Prostate gland (tissue), 2 donors: ENCODE measurements around the gene TMEM176A. TPM values are rescaled to one million over a fixed set of nuclear protein-coding genes. Genes with fewer than 3 reads are reported as not detected.
"Not testable (repeated sequence)": the region's sequence is repeated elsewhere in the genome, so short reads cannot be mapped to it uniquely, and the experiment has no call there.

Experiments used
- DNase-seq: peaks from one replicate; pipeline ENCODE4 v3.0.0-alpha.2; 2019; ENCODE audit warnings: low spot score
- H3K27ac ChIP-seq, 2 donors: fragments of 200-600 bp; sonication (generic); 2 replicates each; pipeline ENCODE4 v1.5.1; 2017 to 2019
- H3K27me3 ChIP-seq: fragments of 200-600 bp; sonication (generic); replicated peaks from 2 replicates; pipeline ENCODE4 v1.5.1; 2019; ENCODE audit not compliant: insufficient read depth
- H3K36me3 ChIP-seq, 2 donors: fragments of 200-600 bp; sonication (generic); 1 replicate in 1 of 2; 2 replicates in 1 of 2; pipeline versions ENCODE4 v1.5.1 to v1.8.1; 2017 to 2019
- H3K4me1 ChIP-seq: fragments of 200-600 bp; sonication (generic); replicated peaks from 2 replicates; pipeline ENCODE4 v1.5.1; 2019
- H3K4me3 ChIP-seq, 2 donors: fragments of 200-600 bp; sonication (generic); 2 replicates each; pipeline ENCODE4 v1.5.1; 2017 to 2019
- H3K9me3 ChIP-seq: fragments of 200-600 bp; sonication (generic); 2 replicates; pipeline ENCODE4 v1.5.1; 2017
- POLR2A ChIP-seq: fragments of 450-650 bp; IDR thresholded peaks from one replicate; pipeline ENCODE4 v1.6.1; 2016; ENCODE audit warnings: antibody characterized with exemption, mild to moderate bottlenecking
- POLR2AphosphoS5 ChIP-seq: sonication (generic); formaldehyde crosslinking; IDR thresholded peaks from one replicate; pipeline ENCODE4 v1.6.1; 2017; ENCODE audit warnings: antibody characterized with exemption
- WGBS: methylation state at CpG from one replicate; pipeline ENCODE4 v1.1.5; 2018; 5-methylcytosine and 5-hydroxymethylcytosine counted together
- intact Hi-C: fragments of 100-400 bp; cut with DNase I; formaldehyde crosslinking; loops from one replicate; pipeline ENCODE4 v1.14.2; 2022
- total RNA-seq, 2 donors: library from RNA; depleted of rRNA; stranded (reverse); fragments of >200 nt; gene quantifications; one replicate each; pipeline ENCODE4 v1.1.0, GENCODE V29; 2016
- TF ChIP-seq, protein P1 (sequence below), 4 experiments: fragments of 200-600 bp in 2 of 4; fragments of 450-650 bp in 2 of 4; sonication (generic) in 2 of 4; IDR thresholded peaks; 1 replicate in 3 of 4; 2 replicates in 1 of 4; pipeline ENCODE4 v1.5.1; 2016 to 2019; ENCODE audit warnings: antibody characterized with exemption in 4 of 4, mild to moderate bottlenecking in 2 of 4, moderate library complexity in 2 of 4

TMEM176A gene
- total RNA-seq, 2 donors from 2014 or later: 3.8 to 6.9 TPM

DNA sequence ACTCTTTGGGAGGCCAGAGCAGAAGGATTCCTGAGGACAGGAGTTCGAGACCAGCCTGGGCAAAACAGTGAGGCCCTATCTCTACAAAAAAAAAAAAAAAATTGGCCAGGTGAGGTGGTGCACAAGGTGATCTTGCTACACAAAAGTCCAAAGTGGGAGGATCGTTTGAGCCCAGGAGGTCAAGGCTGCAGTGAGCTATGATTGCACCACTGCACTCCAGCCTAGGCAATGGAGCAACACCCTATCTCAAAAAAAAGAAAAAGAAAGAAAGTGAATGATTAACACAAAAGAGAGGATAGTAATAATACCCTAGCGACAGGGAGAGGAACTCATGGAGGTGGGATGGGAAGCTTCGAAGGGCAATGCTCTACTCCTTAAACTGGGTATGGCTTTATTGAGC is 30.8 kb upstream of the TMEM176A start:
- Histone ChIP-seq H3K27me3 (no peaks in the 10 kb centered on the region), H3K36me3 (no peaks in the 10 kb centered on the region), H3K4me3 (no peak overlapping the region), H3K9me3 (no peaks in the 10 kb centered on the region), H3K27ac (no peak overlapping the region), H3K4me1 (no peaks in the 10 kb centered on the region)
- 87% methylated on average over 4 of the region's 4 CpGs for WGBS
- TF ChIP-seq POLR2AphosphoS5: no peak
- TF ChIP-seq, protein P1, sequence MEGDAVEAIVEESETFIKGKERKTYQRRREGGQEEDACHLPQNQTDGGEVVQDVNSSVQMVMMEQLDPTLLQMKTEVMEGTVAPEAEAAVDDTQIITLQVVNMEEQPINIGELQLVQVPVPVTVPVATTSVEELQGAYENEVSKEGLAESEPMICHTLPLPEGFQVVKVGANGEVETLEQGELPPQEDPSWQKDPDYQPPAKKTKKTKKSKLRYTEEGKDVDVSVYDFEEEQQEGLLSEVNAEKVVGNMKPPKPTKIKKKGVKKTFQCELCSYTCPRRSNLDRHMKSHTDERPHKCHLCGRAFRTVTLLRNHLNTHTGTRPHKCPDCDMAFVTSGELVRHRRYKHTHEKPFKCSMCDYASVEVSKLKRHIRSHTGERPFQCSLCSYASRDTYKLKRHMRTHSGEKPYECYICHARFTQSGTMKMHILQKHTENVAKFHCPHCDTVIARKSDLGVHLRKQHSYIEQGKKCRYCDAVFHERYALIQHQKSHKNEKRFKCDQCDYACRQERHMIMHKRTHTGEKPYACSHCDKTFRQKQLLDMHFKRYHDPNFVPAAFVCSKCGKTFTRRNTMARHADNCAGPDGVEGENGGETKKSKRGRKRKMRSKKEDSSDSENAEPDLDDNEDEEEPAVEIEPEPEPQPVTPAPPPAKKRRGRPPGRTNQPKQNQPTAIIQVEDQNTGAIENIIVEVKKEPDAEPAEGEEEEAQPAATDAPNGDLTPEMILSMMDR (IDR thresholded peaks at IDR 0.05): no peak
- TF ChIP-seq POLR2A: no peak
- intact Hi-C loops: no loop called here
- DNase-seq: no peak

DNA sequence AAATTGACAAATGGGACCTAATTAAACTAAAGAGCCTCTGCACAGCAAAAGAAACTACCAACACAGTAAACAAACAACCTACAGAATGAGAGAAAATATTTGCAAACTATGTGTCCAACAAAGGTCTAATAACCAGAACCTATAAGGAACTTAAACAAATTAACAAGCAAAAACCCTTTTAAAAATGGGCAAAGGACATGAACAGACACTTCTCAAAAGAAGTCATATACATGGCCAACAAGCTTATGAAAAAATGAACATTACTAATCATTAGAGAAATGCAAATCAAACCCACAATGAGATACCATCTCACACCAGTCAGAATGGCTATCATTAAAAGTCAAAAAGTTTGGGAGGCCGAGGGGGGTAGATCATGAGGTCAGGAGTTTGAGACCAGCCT is 26.4 kb upstream of the TMEM176A start:
- intact Hi-C loops, H3K27me3 ChIP-seq, H3K4me1 ChIP-seq, H3K9me3 ChIP-seq, H3K4me3 ChIP-seq, H3K36me3 ChIP-seq, H3K27ac ChIP-seq, DNase-seq: not testable (repeated sequence)
- 90% methylated on average over 1 of the region's 1 CpG for WGBS

DNA sequence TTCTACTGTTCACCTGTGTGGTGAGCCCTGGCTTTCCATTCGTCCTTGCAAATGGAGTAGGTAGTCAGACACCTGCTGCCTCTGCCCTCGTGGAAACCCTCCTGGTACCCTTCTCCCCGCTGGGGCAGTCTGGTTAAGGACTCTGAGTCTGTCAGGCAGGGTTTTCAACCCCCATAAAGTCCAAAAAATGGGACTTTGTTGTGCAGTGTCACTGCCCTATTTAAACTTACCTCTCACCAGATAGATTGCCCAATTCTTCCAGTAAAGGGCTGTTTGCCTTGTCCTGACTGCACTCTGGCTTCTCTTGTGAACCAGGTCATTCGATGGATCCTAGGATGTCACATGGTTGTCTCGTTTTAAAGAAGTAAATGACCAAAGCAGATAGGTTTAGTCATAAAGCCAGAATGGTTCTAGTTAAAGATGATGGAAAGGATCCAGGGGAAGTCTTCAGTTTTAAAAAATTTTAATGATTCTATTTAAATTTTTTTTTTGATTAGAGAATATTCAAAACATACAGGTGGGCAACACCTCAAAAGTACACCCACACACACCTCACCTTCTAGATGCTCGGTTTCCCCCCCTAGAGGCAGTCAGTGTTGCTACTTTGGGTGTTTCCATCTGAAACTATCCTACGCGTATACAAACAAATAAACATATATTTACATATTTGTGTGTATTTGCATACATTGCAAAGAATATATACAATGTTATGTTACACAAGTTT is 22.4 kb upstream of the TMEM176A start:
- H3K4me3 ChIP-seq: no peak overlapping the region
- H3K4me1 ChIP-seq: no peaks in the 10 kb centered on the region
- H3K9me3 ChIP-seq: no peaks in the 10 kb centered on the region
- TF ChIP-seq POLR2A (no peak), POLR2AphosphoS5 (no peak)
- TF ChIP-seq, protein P1 (IDR thresholded peaks at IDR 0.05): no peak
- no peak overlapping the region for H3K27ac ChIP-seq
- 50% methylated on average over 8 of the region's 8 CpGs for WGBS
- H3K36me3 ChIP-seq: no peaks in the 10 kb centered on the region
- intact Hi-C loops: loop anchor here (2.0 kb wide), 1 partner anchor 209 kb away; no protein-coding TSS in a partner anchor
- no peaks in the 10 kb centered on the region for H3K27me3 ChIP-seq
- DNase-seq: no peak

DNA sequence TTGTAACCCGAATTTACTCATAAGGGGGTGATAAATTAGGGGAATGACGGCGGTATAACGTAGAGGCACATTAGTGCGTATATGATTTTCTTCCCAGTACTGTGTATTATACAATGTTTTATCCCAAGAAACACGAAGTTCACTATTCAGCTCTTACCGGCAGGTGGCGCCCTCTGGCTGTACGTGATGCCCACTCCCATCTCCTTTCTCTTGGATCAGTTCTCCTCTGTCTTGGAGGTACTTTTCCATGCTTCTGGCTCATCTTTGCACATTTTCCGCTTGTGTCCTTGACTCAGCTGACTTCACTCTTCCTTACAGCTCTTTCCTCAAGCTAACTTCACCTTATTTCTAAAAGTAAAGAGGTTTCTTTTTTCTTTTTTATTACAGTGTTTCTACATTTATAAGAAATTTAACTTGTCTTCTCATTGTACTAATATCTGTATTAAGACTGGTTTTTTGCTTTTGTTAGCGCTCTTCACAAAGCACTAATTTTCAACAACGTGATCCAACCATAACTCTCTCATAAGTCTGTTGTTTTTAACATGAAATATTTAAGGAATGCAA is 21.7 kb upstream of the TMEM176A start:
- Histone ChIP-seq H3K27me3 (no peaks in the 10 kb centered on the region), H3K4me3 (no peak overlapping the region), H3K36me3 (no peaks in the 10 kb centered on the region), H3K27ac (no peak overlapping the region), H3K4me1 (no peaks in the 10 kb centered on the region), H3K9me3 (no peaks in the 10 kb centered on the region)
- 7% methylated on average over 12 of the region's 12 CpGs for WGBS
- TF ChIP-seq POLR2AphosphoS5: peak; percentile 44
- TF ChIP-seq, protein P1 (IDR thresholded peaks at IDR 0.05): peak; percentile 52 to 85 (median 78)
- TF ChIP-seq POLR2A: no peak
- DNase-seq: peak; percentile 67
- intact Hi-C loops: loop anchor here (2.0 kb wide), 1 partner anchor 208 kb away; no protein-coding TSS in a partner anchor

DNA sequence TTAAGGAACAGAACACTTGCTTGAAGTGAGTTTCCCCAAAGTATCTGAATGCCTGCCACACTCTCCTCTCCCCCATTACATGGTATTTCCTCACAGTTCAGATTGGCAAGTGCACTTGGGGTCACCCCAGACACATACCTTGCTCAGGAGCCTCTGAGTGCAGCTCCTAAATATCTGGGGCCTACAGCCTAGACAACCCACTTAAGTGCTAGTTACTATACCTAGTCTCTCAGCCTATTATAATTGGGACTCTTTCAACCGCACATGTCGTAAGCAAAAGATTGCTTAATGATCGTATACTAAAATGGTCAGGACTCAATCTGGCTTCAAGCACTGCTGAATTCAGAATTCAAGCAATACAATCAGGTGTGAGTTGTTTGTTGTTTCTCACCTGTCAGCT is 20.3 kb upstream of the TMEM176A start:
- Histone ChIP-seq H3K4me3 (no peak overlapping the region), H3K36me3 (no peaks in the 10 kb centered on the region), H3K9me3 (no peaks in the 10 kb centered on the region), H3K4me1 (no peaks in the 10 kb centered on the region), H3K27ac (no peak overlapping the region), H3K27me3 (no peaks in the 10 kb centered on the region)
- TF ChIP-seq, protein P1 (IDR thresholded peaks at IDR 0.05): no peak
- TF ChIP-seq POLR2A: no peak
- TF ChIP-seq POLR2AphosphoS5: no peak
- no peak for DNase-seq
- intact Hi-C loops: no loop called here
- WGBS: 78% methylated on average over 3 of the region's 3 CpGs
